Effector memory CD4-positive, alpha-beta T cell (primary cell): ENCODE data around the gene INSIG1.

ENCODE experiments used
- DNase-seq, 3 donors: peaks; one replicate each; pipeline ENCODE4 v3.0.0-alpha.2; 2020
- H3K27ac ChIP-seq: 2 replicates; pipeline ENCODE4 v1.7.0; 2013; ENCODE audit warnings: mild to moderate bottlenecking, low read length, moderate library complexity; ENCODE audit not compliant: insufficient read depth, poor library complexity, severe bottlenecking
- H3K27me3 ChIP-seq: replicated peaks from 2 replicates; pipeline ENCODE4 v1.7.0; 2013; ENCODE audit warnings: mild to moderate bottlenecking, low read length; ENCODE audit not compliant: insufficient read depth, control insufficient read depth, poor library complexity, severe bottlenecking
- H3K36me3 ChIP-seq: 2 replicates; pipeline ENCODE4 v1.7.0; 2013; ENCODE audit warnings: mild to moderate bottlenecking, low read length, moderate library complexity; ENCODE audit not compliant: control insufficient read depth, insufficient read depth
- H3K4me1 ChIP-seq: 2 replicates; pipeline ENCODE4 v1.7.0; 2013; ENCODE audit warnings: low read length, mild to moderate bottlenecking; ENCODE audit not compliant: control insufficient read depth, insufficient read depth, poor library complexity, severe bottlenecking
- H3K4me3 ChIP-seq: 2 replicates; pipeline ENCODE4 v1.7.0; 2013; ENCODE audit warnings: low read length, low read depth, mild to moderate bottlenecking; ENCODE audit not compliant: insufficient read depth, poor library complexity, severe bottlenecking
- H3K9me3 ChIP-seq: 2 replicates; pipeline ENCODE4 v1.7.0; 2013; ENCODE audit warnings: mild to moderate bottlenecking, low read length, moderate library complexity; ENCODE audit not compliant: control insufficient read depth

The INSIG1 gene

GRCh38 chr7:155284496-155285274, 13.0 kb upstream of the INSIG1 start:
- H3K4me3 ChIP-seq: no peak overlapping the region
- H3K36me3 ChIP-seq: no peaks in the 10 kb centered on the region
- DNase-seq: no peak

GRCh38 chr7:155285423-155285822, 12.3 kb upstream of the INSIG1 start:
- no peak overlapping the region for H3K4me3 ChIP-seq
- DNase-seq: no peak
- H3K27me3 ChIP-seq: no peaks in the 10 kb centered on the region
- H3K36me3 ChIP-seq: no peaks in the 10 kb centered on the region
- H3K27ac ChIP-seq: no peak overlapping the region
- H3K4me1 ChIP-seq: no peaks in the 10 kb centered on the region
- H3K9me3 ChIP-seq: no peaks in the 10 kb centered on the region

More at GRCh38 chr7:155284496-155285274, 13.0 kb upstream of the INSIG1 start:
- no peak overlapping the region for H3K27ac ChIP-seq
- H3K4me1 ChIP-seq: no peaks in the 10 kb centered on the region
- H3K27me3 ChIP-seq: no peaks in the 10 kb centered on the region
- no peaks in the 10 kb centered on the region for H3K9me3 ChIP-seq

GRCh38 chr7:155285833-155286232, 11.8 kb upstream of the INSIG1 start:
- DNase-seq: no peak
- Histone ChIP-seq H3K4me3 (no peak overlapping the region), H3K4me1 (no peaks in the 10 kb centered on the region), H3K36me3 (no peaks in the 10 kb centered on the region), H3K9me3 (no peaks in the 10 kb centered on the region), H3K27ac (no peak overlapping the region), H3K27me3 (no peaks in the 10 kb centered on the region)

GRCh38 chr7:155286686-155287085, 11.0 kb upstream of the INSIG1 start:
- no peak for DNase-seq

GRCh38 chr7:155287284-155287935, 10.3 kb upstream of the INSIG1 start:
- H3K4me3 ChIP-seq: no peak overlapping the region
- no peaks in the 10 kb centered on the region for H3K9me3 ChIP-seq
- H3K27me3 ChIP-seq: no peaks in the 10 kb centered on the region
- no peak for DNase-seq
- no peak overlapping the region for H3K27ac ChIP-seq
- H3K36me3 ChIP-seq: no peaks in the 10 kb centered on the region
- H3K4me1 ChIP-seq: no peaks in the 10 kb centered on the region

More at GRCh38 chr7:155286686-155287085, 11.0 kb upstream of the INSIG1 start:
- Histone ChIP-seq H3K27me3 (no peaks in the 10 kb centered on the region), H3K4me1 (no peaks in the 10 kb centered on the region), H3K9me3 (no peaks in the 10 kb centered on the region), H3K27ac (no peak overlapping the region), H3K4me3 (no peak overlapping the region), H3K36me3 (no peaks in the 10 kb centered on the region)

GRCh38 chr7:155288055-155288454, 9.6 kb upstream of the INSIG1 start:
- Histone ChIP-seq H3K9me3 (no peaks in the 10 kb centered on the region), H3K36me3 (no peaks in the 10 kb centered on the region), H3K4me3 (no peak overlapping the region), H3K27ac (no peak overlapping the region), H3K27me3 (no peaks in the 10 kb centered on the region), H3K4me1 (no peaks in the 10 kb centered on the region)
- no peak for DNase-seq

GRCh38 chr7:155289107-155289506, 8.6 kb upstream of the INSIG1 start:
- no peak overlapping the region for H3K4me3 ChIP-seq
- no peaks in the 10 kb centered on the region for H3K9me3 ChIP-seq
- DNase-seq: no peak
- no peaks in the 10 kb centered on the region for H3K27me3 ChIP-seq
- H3K4me1 ChIP-seq: no peaks in the 10 kb centered on the region
- no peaks in the 10 kb centered on the region for H3K36me3 ChIP-seq
- no peak overlapping the region for H3K27ac ChIP-seq

- Histone ChIP-seq H3K27ac (no peak overlapping the region), H3K27me3 (no peaks in the 10 kb centered on the region), H3K9me3 (no peaks in the 10 kb centered on the region), H3K4me1 (no peaks in the 10 kb centered on the region), H3K36me3 (no peaks in the 10 kb centered on the region), H3K4me3 (no peak overlapping the region)
- DNase-seq: no peak
These were observed 7.7 kb upstream of the INSIG1 start for GRCh38 chr7:155289949-155290501.

GRCh38 chr7:155291045-155291530, 6.6 kb upstream of the INSIG1 start:
- Histone ChIP-seq H3K27me3 (no peaks in the 10 kb centered on the region), H3K4me3 (no peak overlapping the region), H3K4me1 (no peaks in the 10 kb centered on the region), H3K27ac (no peak overlapping the region), H3K9me3 (no peaks in the 10 kb centered on the region), H3K36me3 (no peaks in the 10 kb centered on the region)
- no peak for DNase-seq

- Histone ChIP-seq H3K27me3 (no peaks in the 10 kb centered on the region), H3K36me3 (no peaks in the 10 kb centered on the region), H3K9me3 (no peaks in the 10 kb centered on the region), H3K4me3 (no peak overlapping the region), H3K4me1 (peaks cover 4% of the 10 kb centered on the region), H3K27ac (no peak overlapping the region)
- DNase-seq: no peak
These were observed 5.9 kb upstream of the INSIG1 start for GRCh38 chr7:155291729-155292128.
